GM23338 (cell line): ENCODE results near the gene GPC6. TPM values are rescaled to one million over a fixed set of nuclear protein-coding genes. Genes with fewer than 3 reads are reported as not detected.

Experiments used
- ATAC-seq: fragments of 200-7000 bp; cut with Tn5 transposase; 3 replicates; pipeline ENCODE4 v1.9.1; 2020
- DNase-seq: peaks from one replicate; pipeline ENCODE4 v3.0.0-alpha.2; 2015; ENCODE audit warnings: low spot score
- H2AFZ ChIP-seq: fragments of 200-600 bp; sonication (generic); 2 replicates; pipeline ENCODE4 v1.8.0; 2016; ENCODE audit warnings: antibody characterized with exemption, mild to moderate bottlenecking, moderate library complexity
- H3F3A ChIP-seq: fragments of 200-600 bp; sonication (generic); replicated peaks from 2 replicates; pipeline ENCODE4 v1.8.0; 2017; ENCODE audit warnings: antibody characterized with exemption, mixed run types, low read depth
- H3K27ac ChIP-seq: fragments of 200-600 bp; sonication (generic); 2 replicates; pipeline ENCODE4 v1.6.1; 2016; ENCODE audit warnings: low read depth
- H3K27me3 ChIP-seq: fragments of 200-600 bp; sonication (generic); 2 replicates; pipeline ENCODE4 v1.8.0; 2016; ENCODE audit warnings: mild to moderate bottlenecking, mixed run types, moderate library complexity; ENCODE audit not compliant: insufficient read depth
- H3K36me3 ChIP-seq: fragments of 200-600 bp; sonication (generic); 2 replicates; pipeline ENCODE4 v1.8.0; 2016; ENCODE audit warnings: mild to moderate bottlenecking; ENCODE audit not compliant: insufficient read depth
- H3K4me1 ChIP-seq: fragments of 200-600 bp; sonication (generic); 2 replicates; pipeline ENCODE4 v1.8.0; 2016; ENCODE audit warnings: mild to moderate bottlenecking, moderate library complexity; ENCODE audit not compliant: insufficient read depth
- H3K4me2 ChIP-seq: fragments of 200-600 bp; sonication (generic); 2 replicates; pipeline ENCODE4 v1.7.1; 2017; ENCODE audit warnings: mixed run types
- H3K4me3 ChIP-seq: fragments of 200-600 bp; sonication (generic); 2 replicates; pipeline ENCODE4 v1.6.1; 2016; ENCODE audit warnings: mixed run types
- H3K79me2 ChIP-seq: fragments of 200-600 bp; sonication (generic); replicated peaks from 2 replicates; pipeline ENCODE4 v1.8.0; 2017; ENCODE audit warnings: mild to moderate bottlenecking; ENCODE audit not compliant: insufficient read depth
- H3K9me2 ChIP-seq: fragments of 200-600 bp; sonication (generic); 2 replicates; pipeline ENCODE4 v1.8.0; 2017; ENCODE audit not compliant: insufficient read depth
- H4K20me1 ChIP-seq: fragments of 200-600 bp; sonication (generic); replicated peaks from 2 replicates; pipeline ENCODE4 v1.8.0; 2017; ENCODE audit warnings: mild to moderate bottlenecking; ENCODE audit not compliant: insufficient read depth
- H3K27ac Mint-ChIP-seq: 2 replicates; pipeline ENCODE4 v1.8.0; 2020; ENCODE audit warnings: inconsistent platforms, mild to moderate bottlenecking, moderate library complexity, mixed read lengths
- H3K27me3 Mint-ChIP-seq: 3 replicates; pipeline ENCODE4 v1.8.0; 2022; ENCODE audit warnings: low read depth, mild to moderate bottlenecking, moderate library complexity, mixed read lengths, inconsistent platforms; ENCODE audit not compliant: insufficient read depth, poor library complexity
- H3K36me3 Mint-ChIP-seq: 3 replicates; pipeline ENCODE4 v1.8.0; 2021; ENCODE audit warnings: low read depth, mild to moderate bottlenecking, inconsistent platforms, moderate library complexity, mixed read lengths
- H3K4me1 Mint-ChIP-seq: 3 replicates; pipeline ENCODE4 v1.8.0; 2020; ENCODE audit warnings: mild to moderate bottlenecking, inconsistent platforms, mixed read lengths
- H3K4me3 Mint-ChIP-seq: 3 replicates; pipeline ENCODE4 v1.8.0; 2021; ENCODE audit warnings: moderate library complexity, mild to moderate bottlenecking, inconsistent platforms, mixed read lengths
- H3K9me3 Mint-ChIP-seq: 3 replicates; pipeline ENCODE4 v1.8.0; 2020; ENCODE audit warnings: moderate library complexity, mild to moderate bottlenecking, inconsistent platforms, mixed read lengths
- ETS1 ChIP-seq: IDR thresholded peaks from 2 replicates; pipeline ENCODE4 v1.6.1; 2016; ENCODE audit warnings: antibody characterized with exemption
- EZH2 ChIP-seq: fragments of 200-600 bp; sonication (generic); IDR thresholded peaks from one replicate; pipeline ENCODE4 v1.8.0; 2017; ENCODE audit warnings: antibody characterized with exemption, mild to moderate bottlenecking, low read depth; ENCODE audit not compliant: unreplicated experiment
- EZH2phosphoT487 ChIP-seq: fragments of 200-600 bp; sonication (generic); IDR thresholded peaks from one replicate; pipeline ENCODE4 v1.8.1; 2018; ENCODE audit warnings: antibody characterized with exemption; ENCODE audit not compliant: unreplicated experiment
- POLR2AphosphoS5 ChIP-seq: IDR thresholded peaks from 2 replicates; pipeline ENCODE4 v1.6.1; 2016; ENCODE audit warnings: antibody characterized with exemption, low read depth
- REST ChIP-seq: IDR thresholded peaks from one replicate; pipeline ENCODE4 v1.6.1; 2018; ENCODE audit warnings: antibody characterized with exemption; ENCODE audit not compliant: unreplicated experiment
- STAT1 ChIP-seq: IDR thresholded peaks from one replicate; pipeline ENCODE4 v1.6.1; 2016; ENCODE audit warnings: antibody characterized with exemption; ENCODE audit not compliant: unreplicated experiment
- ZNF114 ChIP-seq: fragments of 250-450 bp; sonication (Bioruptor Pico); IDR thresholded peaks from 2 replicates; pipeline ENCODE4 v1.5.0; 2020; ENCODE audit warnings: mild to moderate bottlenecking, moderate library complexity
- polyA plus RNA-seq: library from polyadenylated mRNA; unstranded; fragments of >200 nt; fragmentation: Nextera tagmentation; extraction: Ambion mirVana; gene quantifications from 2 replicates; pipeline ENCODE4 v1.2.1, GENCODE V29; 2016
- total RNA-seq: library from RNA; depleted of rRNA; stranded (reverse); fragments of >200 nt; shearing (Covaris generic); gene quantifications from 2 replicates; pipeline ENCODE4 v1.2.3, GENCODE V29; 2014
- TF ChIP-seq, protein P1 (sequence below): fragments of 250-450 bp; sonication (Bioruptor Pico); IDR thresholded peaks from 2 replicates; pipeline ENCODE4 v1.5.0; 2020; ENCODE audit warnings: mild to moderate bottlenecking, moderate library complexity

The GPC6 gene
- total and polyA plus RNA-seq, 2 experiments from 2014 or later = 6.4 to 28.6 TPM

- H3F3A ChIP-seq = no peaks in the 10 kb centered on the region
- H4K20me1 ChIP-seq = no peaks in the 10 kb centered on the region
- Mint-ChIP-seq H3K4me1 (peaks cover 33% of the 10 kb centered on the region), H3K27me3 (peaks cover 1% of the 10 kb centered on the region), H3K9me3 (no peaks in the 10 kb centered on the region), H3K27ac (no peak overlapping the region), H3K36me3 (no peaks in the 10 kb centered on the region), H3K4me3 (no peak overlapping the region)
- no peaks in the 10 kb centered on the region for H3K27me3 ChIP-seq
- H3K79me2 ChIP-seq = peaks cover 22% of the 10 kb centered on the region
- no peak for ATAC-seq
- TF ChIP-seq, protein P1, sequence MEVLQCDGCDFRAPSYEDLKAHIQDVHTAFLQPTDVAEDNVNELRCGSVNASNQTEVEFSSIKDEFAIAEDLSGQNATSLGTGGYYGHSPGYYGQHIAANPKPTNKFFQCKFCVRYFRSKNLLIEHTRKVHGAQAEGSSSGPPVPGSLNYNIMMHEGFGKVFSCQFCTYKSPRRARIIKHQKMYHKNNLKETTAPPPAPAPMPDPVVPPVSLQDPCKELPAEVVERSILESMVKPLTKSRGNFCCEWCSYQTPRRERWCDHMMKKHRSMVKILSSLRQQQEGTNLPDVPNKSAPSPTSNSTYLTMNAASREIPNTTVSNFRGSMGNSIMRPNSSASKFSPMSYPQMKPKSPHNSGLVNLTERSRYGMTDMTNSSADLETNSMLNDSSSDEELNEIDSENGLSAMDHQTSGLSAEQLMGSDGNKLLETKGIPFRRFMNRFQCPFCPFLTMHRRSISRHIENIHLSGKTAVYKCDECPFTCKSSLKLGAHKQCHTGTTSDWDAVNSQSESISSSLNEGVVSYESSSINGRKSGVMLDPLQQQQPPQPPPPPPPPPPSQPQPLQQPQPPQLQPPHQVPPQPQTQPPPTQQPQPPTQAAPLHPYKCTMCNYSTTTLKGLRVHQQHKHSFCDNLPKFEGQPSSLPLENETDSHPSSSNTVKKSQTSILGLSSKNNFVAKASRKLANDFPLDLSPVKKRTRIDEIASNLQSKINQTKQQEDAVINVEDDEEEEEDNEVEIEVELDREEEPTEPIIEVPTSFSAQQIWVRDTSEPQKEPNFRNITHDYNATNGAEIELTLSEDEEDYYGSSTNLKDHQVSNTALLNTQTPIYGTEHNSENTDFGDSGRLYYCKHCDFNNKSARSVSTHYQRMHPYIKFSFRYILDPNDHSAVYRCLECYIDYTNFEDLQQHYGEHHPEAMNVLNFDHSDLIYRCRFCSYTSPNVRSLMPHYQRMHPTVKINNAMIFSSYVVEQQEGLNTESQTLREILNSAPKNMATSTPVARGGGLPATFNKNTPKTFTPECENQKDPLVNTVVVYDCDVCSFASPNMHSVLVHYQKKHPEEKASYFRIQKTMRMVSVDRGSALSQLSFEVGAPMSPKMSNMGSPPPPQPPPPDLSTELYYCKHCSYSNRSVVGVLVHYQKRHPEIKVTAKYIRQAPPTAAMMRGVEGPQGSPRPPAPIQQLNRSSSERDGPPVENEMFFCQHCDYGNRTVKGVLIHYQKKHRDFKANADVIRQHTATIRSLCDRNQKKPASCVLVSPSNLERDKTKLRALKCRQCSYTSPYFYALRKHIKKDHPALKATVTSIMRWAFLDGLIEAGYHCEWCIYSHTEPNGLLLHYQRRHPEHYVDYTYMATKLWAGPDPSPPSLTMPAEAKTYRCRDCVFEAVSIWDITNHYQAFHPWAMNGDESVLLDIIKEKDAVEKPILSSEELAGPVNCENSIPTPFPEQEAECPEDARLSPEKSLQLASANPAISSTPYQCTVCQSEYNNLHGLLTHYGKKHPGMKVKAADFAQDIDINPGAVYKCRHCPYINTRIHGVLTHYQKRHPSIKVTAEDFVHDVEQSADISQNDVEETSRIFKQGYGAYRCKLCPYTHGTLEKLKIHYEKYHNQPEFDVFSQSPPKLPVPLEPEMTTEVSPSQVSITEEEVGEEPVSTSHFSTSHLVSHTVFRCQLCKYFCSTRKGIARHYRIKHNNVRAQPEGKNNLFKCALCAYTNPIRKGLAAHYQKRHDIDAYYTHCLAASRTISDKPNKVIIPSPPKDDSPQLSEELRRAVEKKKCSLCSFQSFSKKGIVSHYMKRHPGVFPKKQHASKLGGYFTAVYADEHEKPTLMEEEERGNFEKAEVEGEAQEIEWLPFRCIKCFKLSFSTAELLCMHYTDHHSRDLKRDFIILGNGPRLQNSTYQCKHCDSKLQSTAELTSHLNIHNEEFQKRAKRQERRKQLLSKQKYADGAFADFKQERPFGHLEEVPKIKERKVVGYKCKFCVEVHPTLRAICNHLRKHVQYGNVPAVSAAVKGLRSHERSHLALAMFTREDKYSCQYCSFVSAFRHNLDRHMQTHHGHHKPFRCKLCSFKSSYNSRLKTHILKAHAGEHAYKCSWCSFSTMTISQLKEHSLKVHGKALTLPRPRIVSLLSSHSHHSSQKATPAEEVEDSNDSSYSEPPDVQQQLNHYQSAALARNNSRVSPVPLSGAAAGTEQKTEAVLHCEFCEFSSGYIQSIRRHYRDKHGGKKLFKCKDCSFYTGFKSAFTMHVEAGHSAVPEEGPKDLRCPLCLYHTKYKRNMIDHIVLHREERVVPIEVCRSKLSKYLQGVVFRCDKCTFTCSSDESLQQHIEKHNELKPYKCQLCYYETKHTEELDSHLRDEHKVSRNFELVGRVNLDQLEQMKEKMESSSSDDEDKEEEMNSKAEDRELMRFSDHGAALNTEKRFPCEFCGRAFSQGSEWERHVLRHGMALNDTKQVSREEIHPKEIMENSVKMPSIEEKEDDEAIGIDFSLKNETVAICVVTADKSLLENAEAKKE (CRISPR knock-in tag) = no peak
- TF ChIP-seq EZH2phosphoT487 (no peak), REST (no peak), POLR2AphosphoS5 (no peak), STAT1 (no peak), ZNF114 (CRISPR knock-in tag) (no peak), EZH2 (no peak), ETS1 (no peak)
- no peak overlapping the region for H3K4me3 ChIP-seq
- no peak overlapping the region for H3K4me2 ChIP-seq
- DNase-seq = no peak
- H3K36me3 ChIP-seq = no peaks in the 10 kb centered on the region
- peaks cover 5% of the 10 kb centered on the region; the same call in 1 of the 2 replicates for H3K4me1 ChIP-seq
- H3K27ac ChIP-seq = no peak overlapping the region
- H3K9me2 ChIP-seq = no peaks in the 10 kb centered on the region
- H2AFZ ChIP-seq = no peak overlapping the region
Observed at GRCh38 chr13:93290503-93290902, 63.9 kb downstream of the GPC6 start.
